Muscle layer of duodenum (tissue), 2 donors: ENCODE data around the gene MAGEF1.

Experiments
- H3K27ac ChIP-seq: one replicate; pipeline ENCODE4 v1.7.0; 2013; ENCODE audit warnings: mild to moderate bottlenecking, low read length
- H3K27me3 ChIP-seq: one replicate; pipeline ENCODE4 v1.7.0; 2013; ENCODE audit warnings: low read depth, mild to moderate bottlenecking, control low read depth, low read length
- H3K36me3 ChIP-seq, 2 donors: one replicate each; pipeline ENCODE4 v1.7.0; 2013; ENCODE audit warnings: low read length in 2 of 2, control low read depth in 1 of 2, mild to moderate bottlenecking in 1 of 2; ENCODE audit not compliant: insufficient read depth in 2 of 2, control insufficient read depth in 1 of 2
- H3K4me1 ChIP-seq, 2 donors: one replicate each; pipeline ENCODE4 v1.7.0; 2013; ENCODE audit warnings: low read length in 2 of 2, mild to moderate bottlenecking in 2 of 2, control low read depth in 1 of 2, moderate library complexity in 1 of 2; ENCODE audit not compliant: insufficient read depth in 2 of 2, control insufficient read depth in 1 of 2
- H3K4me3 ChIP-seq, 2 donors: one replicate each; pipeline ENCODE4 v1.7.0; 2013; ENCODE audit warnings: low read length in 2 of 2, low read depth in 1 of 2, mild to moderate bottlenecking in 1 of 2
- H3K9me3 ChIP-seq, 2 donors: one replicate each; pipeline ENCODE4 v1.7.0; 2013; ENCODE audit warnings: low read length in 2 of 2, control low read depth in 1 of 2, mild to moderate bottlenecking in 1 of 2; ENCODE audit not compliant: control insufficient read depth in 1 of 2
- donor health status: healthy.

The MAGEF1 gene

DNA sequence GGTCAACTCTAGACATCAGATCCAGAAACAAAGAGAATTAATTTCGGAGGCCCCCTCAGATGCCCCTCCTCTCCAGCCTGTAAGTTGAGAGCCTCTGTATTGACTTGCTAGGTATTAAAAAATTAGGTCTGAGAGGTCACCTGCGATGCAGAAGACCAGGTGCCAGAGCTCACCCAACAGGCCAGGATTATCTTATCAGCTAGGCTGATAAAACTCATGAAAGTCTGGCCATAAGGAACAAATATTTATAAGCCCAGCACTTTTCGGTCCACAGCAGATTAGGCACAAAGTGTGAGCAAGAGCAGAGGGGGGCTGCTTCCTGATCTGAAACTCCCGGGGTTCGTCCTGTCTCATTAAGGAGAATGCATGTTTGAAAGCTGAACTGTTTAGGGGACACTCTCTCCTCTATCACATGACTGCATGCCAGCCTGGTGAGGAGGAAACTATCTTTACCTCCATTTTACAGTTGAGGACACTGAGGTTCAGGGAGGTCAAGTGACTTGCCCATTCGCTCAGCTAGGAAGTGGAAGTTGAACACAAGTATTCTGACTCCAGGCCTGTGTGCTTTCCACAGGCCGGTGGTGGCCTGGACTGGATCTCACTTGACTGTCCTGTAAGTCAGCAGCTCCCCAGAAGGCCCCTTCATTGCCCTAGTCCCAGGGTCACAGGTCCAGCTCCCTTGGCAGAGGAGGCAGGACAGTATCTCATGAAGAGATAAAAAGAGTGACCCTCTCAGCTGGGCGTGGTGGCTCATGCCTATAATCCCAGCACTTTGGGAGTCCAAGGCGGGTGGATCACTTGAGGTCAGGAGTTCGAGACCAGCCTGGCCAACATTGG, 39.6 kb upstream of the MAGEF1 start:
- H3K36me3 ChIP-seq, result no peaks in the 10 kb centered on the region
- no peaks in the 10 kb centered on the region for H3K9me3 ChIP-seq
- H3K27ac ChIP-seq, result no peak overlapping the region
- no peak overlapping the region for H3K4me3 ChIP-seq
- no peaks in the 10 kb centered on the region for H3K27me3 ChIP-seq
- peaks cover 0 to 12% of the 10 kb centered on the region in 2 donors for H3K4me1 ChIP-seq

DNA sequence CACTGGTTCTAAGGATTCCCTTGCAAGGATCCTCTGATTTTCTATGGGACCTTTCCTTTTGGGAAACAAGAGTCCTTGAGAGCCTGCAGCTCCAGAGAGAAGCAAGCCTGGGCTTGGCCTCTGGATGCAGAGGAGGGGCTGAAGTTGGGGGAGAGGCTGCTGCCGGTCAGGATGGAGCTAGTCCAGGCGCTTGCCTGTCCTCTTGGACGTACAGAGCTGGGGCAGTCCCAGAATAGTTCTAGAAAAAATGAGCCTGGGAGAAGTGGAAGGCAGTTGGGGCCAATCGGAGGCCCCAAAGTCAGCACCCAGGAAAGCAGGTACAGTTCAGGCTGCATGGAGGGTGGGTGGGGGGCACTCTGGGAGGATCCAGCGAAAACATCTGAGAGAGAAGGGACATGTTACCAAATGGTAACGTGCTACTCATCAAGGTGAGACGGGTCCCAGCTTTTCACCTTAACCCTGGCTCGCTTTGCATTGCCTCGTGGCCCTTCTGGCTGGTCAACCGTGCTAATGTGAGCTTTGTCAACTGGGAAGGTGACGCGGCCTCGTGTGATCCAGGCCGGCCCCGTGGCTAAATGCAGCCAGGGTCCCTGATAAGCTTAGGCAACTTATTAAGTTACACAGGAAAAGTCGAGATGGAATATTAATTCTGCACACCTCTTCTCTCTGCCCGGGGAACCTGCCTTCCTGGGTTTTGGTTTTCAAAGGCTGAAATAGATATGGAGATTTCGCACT, 38.7 kb upstream of the MAGEF1 start:
- Histone ChIP-seq H3K27ac (no peak overlapping the region), H3K4me1 (peaks cover 0 to 3% of the 10 kb centered on the region in 2 donors), H3K9me3 (no peaks in the 10 kb centered on the region), H3K36me3 (no peaks in the 10 kb centered on the region), H3K4me3 (no peak overlapping the region), H3K27me3 (no peaks in the 10 kb centered on the region)

DNA sequence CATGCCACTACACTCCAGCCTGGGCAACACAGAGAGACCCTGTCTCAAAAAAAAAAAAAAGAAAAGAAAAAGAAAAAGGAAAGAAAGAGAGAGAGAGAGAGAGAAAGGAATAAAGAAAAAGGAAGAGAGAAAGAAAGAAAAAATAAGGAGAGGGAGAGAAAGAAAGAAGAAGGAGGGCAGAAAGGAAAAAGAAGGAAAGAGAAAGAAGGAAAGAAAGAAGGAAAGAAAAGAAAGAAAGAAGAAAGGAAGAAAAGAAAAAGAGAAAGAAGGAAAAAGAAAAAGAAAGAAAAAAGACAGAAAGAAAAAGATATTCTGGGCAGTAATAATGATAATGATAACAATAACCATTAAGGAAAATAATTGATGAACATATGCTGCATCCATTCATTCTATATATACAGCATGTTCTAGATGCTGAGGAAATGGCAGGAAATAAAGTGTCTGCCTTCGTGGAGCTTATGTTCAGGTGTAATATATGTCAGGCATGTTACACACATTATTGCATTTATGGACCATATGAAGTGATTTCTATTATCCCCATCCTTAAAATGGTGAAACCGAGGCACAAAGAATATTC, 37.4 kb upstream of the MAGEF1 start:
- Histone ChIP-seq H3K27ac (no peak overlapping the region), H3K4me3 (no peak overlapping the region)

GRCh38 chr3:184748219-184749135, 36.6 kb upstream of the MAGEF1 start:
- no peak overlapping the region for H3K27ac ChIP-seq
- no peaks in the 10 kb centered on the region for H3K27me3 ChIP-seq
- no peaks in the 10 kb centered on the region for H3K36me3 ChIP-seq
- H3K4me3 ChIP-seq, result no peak overlapping the region
- H3K4me1 ChIP-seq, result no peaks in the 10 kb centered on the region
- H3K9me3 ChIP-seq, result no peaks in the 10 kb centered on the region

More for the DNA sequence above, 37.4 kb upstream of the MAGEF1 start:
- no peaks in the 10 kb centered on the region for H3K9me3 ChIP-seq
- no peaks in the 10 kb centered on the region for H3K4me1 ChIP-seq
- H3K36me3 ChIP-seq, result no peaks in the 10 kb centered on the region
- no peaks in the 10 kb centered on the region for H3K27me3 ChIP-seq

DNA sequence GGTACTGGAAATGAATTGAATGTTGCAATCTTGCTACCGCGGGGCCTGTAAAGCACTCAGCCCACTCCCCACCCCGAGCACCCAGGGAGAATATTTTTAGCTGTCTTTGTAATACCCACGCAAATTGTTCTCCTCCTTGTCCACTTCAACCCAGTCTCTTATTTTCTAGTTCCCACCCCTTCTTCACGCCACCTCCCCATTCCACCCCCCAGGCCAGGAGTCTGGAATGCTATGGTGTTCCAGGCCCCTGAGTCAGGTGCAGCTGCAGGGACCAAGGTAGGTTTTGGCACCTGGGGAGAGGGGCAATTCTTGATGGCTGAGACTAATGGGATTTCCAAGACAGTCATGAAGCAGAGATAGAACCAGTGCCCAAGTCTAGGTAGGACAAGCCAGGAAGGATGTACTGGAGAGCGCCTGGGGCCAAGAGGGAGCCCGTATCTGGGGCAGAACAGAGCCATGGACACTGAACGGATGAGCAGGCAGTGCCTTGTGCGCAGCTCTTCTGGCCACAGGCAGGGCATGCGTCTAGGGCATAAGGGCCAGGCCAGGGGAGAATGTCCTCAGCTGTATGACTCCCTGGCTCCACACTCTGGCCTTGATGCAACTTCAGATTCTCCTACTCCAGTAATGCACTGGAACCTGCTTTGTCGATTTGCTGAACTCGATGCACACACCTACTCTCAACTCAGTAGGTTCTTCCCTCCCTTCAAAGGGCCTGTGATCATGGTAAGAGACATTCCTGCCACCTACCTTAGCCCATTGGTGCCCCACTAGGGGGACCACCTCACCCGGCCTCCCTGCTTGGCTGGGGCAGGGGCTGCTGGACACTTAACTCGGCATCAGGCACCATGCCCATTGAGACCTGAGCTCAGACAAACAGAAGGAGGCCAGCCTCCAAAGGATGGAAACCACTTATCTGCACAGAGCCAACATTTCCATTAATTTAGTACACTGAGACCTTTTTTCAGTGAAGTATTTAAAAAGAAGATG, 34.6 kb upstream of the MAGEF1 start:
- Histone ChIP-seq H3K4me1 (no peaks in the 10 kb centered on the region), H3K27ac (no peak overlapping the region), H3K27me3 (no peaks in the 10 kb centered on the region), H3K9me3 (no peaks in the 10 kb centered on the region), H3K4me3 (no peak overlapping the region), H3K36me3 (no peaks in the 10 kb centered on the region)

- no peak overlapping the region for H3K4me3 ChIP-seq
- no peaks in the 10 kb centered on the region for H3K4me1 ChIP-seq
- H3K27me3 ChIP-seq, result no peaks in the 10 kb centered on the region
- no peaks in the 10 kb centered on the region for H3K36me3 ChIP-seq
- no peaks in the 10 kb centered on the region for H3K9me3 ChIP-seq
- H3K27ac ChIP-seq, result no peak overlapping the region
Measured at GRCh38 chr3:184745526-184745925, 33.7 kb upstream of the MAGEF1 start.

GRCh38 chr3:184743248-184743647, 31.4 kb upstream of the MAGEF1 start:
- no peak overlapping the region for H3K27ac ChIP-seq
- H3K36me3 ChIP-seq, result no peaks in the 10 kb centered on the region
- H3K4me1 ChIP-seq, result peaks cover 0 to 2% of the 10 kb centered on the region in 2 donors
- no peak overlapping the region for H3K4me3 ChIP-seq
- no peaks in the 10 kb centered on the region for H3K9me3 ChIP-seq
- no peaks in the 10 kb centered on the region for H3K27me3 ChIP-seq

DNA sequence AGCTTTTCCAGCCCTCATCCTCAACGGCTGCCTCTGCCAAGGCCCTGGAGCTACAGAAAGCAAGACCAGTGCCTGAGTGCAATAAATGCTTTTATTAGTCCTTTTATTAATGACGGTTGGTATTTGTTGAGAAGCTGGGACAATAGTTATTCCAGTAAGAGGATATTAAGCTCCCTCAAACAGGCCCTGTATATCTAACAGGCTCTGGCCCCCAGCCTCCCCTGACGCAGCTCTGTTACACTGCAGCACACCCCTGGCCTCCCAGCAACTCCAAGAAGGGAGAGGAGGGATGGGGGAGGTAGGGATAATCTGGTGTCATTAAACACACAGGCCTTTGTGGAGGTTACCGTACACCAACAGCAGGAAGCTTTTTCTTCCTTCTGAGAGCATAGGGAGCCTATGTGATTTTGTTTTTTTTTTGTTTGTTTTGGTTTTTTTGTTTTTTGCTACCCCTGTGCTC, 30.8 kb upstream of the MAGEF1 start:
- Histone ChIP-seq H3K27ac (no peak overlapping the region), H3K9me3 (no peaks in the 10 kb centered on the region)

GRCh38 chr3:184741798-184742675, 30.2 kb upstream of the MAGEF1 start:
- Histone ChIP-seq H3K36me3 (no peaks in the 10 kb centered on the region), H3K4me3 (no peak overlapping the region), H3K4me1 (peaks cover 0 to 10% of the 10 kb centered on the region in 2 donors), H3K27ac (no peak overlapping the region), H3K27me3 (no peaks in the 10 kb centered on the region), H3K9me3 (no peaks in the 10 kb centered on the region)

More for the DNA sequence above, 30.8 kb upstream of the MAGEF1 start:
- no peak overlapping the region for H3K4me3 ChIP-seq
- H3K36me3 ChIP-seq, result no peaks in the 10 kb centered on the region
- H3K27me3 ChIP-seq, result no peaks in the 10 kb centered on the region
- peaks cover 0 to 7% of the 10 kb centered on the region in 2 donors for H3K4me1 ChIP-seq
